ENCODE results near the gene RHO. TPM values are rescaled to one million over a fixed set of nuclear protein-coding genes. Genes with fewer than 3 reads are reported as not detected.
"Not testable (repeated sequence)": the region's sequence is repeated elsewhere in the genome, so short reads cannot be mapped to it uniquely, and the experiment has no call there.

The RHO gene
- polyA plus RNA-seq, 1 of the 3 experiments (the other 2 are of a cell fraction) = not detected

DNA sequence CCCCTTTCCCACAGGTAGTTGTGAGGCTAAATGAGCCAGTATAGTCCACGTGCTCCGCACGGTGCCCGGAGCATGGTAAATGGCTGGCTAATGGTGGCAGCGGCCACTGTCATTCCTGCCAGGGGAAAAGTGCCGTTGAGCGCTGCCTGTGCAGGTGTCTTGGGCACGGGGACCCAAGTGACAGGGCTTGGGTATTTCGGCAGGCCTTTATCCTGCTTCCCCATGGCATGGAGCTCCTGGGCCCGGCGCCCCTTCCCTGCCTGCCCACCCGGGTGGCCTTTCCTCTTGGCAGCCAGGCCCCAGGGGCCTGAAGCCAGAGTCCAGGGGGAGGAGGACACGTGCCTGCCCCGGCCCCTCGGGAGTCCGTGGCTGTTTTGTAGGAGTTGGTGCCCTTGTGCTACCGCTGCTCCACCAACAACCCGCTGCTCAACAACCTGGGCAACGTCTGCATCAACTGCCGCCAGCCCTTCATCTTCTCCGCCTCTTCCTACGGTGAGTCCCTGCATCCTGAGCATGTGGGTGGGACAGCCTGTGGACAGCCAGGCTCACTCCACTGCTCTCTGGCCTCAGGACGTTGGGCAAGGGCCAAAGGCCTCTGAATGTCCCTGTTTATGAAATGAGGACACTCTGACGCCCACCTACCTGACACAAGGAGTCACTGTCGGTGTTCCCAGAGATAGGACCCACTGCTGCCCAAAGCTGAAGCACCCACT lies 13.2 kb upstream of the RHO start:
- CTCF ChIA-PET = interaction anchor here (1.0 kb wide), 1 partner anchor 427 kb away, joined by 3 read pairs; no protein-coding TSS in a partner anchor
- DNase-seq; H3K27ac ChIP-seq (ENCODE audit: low read depth in 2 of 2, low read length in 1 of 2); H3K9me3 ChIP-seq; H3K79me2 ChIP-seq (ENCODE audit: insufficient read depth); H4K20me1 ChIP-seq (ENCODE audit: insufficient read depth); H3F3A ChIP-seq (replicated peaks; ENCODE audit: insufficient read depth); H3K4me1 ChIP-seq (ENCODE audit: control insufficient read depth in 1 of 2, insufficient read depth in 2 of 2, low read depth in 1 of 2, low read length in 1 of 2); H2AFZ ChIP-seq (ENCODE audit: low read depth); H3K9ac ChIP-seq; H3K36me3 ChIP-seq (replicated peaks in 1 of 2; ENCODE audit: control insufficient read depth in 1 of 2, insufficient read depth in 2 of 2, low read length in 1 of 2); H3K27me3 ChIP-seq (ENCODE audit: insufficient read depth); H3K4me3 ChIP-seq (ENCODE audit: low read depth in 2 of 2, low read length in 1 of 2); H3K4me2 ChIP-seq; H3K9me2 ChIP-seq; POLR2A ChIA-PET: not testable (repeated sequence)
- WGBS (ENCODE audit: low lambda C conversion rate) = 92% methylated on average over 17 of the region's 25 CpGs

DNA sequence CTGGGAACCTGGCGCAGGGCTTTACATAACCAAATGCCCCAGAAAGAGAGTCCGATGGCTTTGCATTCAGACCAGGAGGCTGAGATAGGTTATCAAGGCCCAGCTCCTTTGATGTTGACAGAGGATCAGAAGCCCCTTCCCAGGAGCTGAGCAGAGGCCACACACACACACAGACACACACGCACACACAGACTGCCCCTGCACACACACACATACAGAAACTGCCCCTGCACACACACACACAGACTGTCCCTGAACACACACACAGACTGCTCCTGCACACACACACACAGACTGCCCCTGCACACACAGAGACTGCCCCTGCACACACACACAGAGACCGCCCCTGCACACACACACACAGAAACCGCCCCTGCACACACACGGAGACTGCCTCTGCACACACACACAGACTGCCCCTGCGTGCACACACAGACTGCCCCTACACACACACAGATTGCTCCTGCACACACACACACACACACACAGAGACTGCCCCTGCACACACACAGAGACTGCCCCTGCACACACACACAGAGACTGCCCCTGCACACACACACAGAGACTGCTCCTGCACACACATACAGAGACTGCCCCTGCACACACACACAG lies 12.5 kb upstream of the RHO start:
- WGBS (ENCODE audit: low lambda C conversion rate) = 93% methylated on average over 7 of the region's 7 CpGs
- DNase-seq; H3F3A ChIP-seq (replicated peaks; ENCODE audit: insufficient read depth); H3K9ac ChIP-seq; H3K27ac ChIP-seq (ENCODE audit: low read depth in 2 of 2, low read length in 1 of 2); H3K79me2 ChIP-seq (ENCODE audit: insufficient read depth); H3K9me3 ChIP-seq; H3K4me3 ChIP-seq (ENCODE audit: low read depth in 2 of 2, low read length in 1 of 2); H3K4me2 ChIP-seq; H3K27me3 ChIP-seq (ENCODE audit: insufficient read depth); CTCF ChIA-PET; H3K36me3 ChIP-seq (replicated peaks in 1 of 2; ENCODE audit: control insufficient read depth in 1 of 2, insufficient read depth in 2 of 2, low read length in 1 of 2); H4K20me1 ChIP-seq (ENCODE audit: insufficient read depth); H2AFZ ChIP-seq (ENCODE audit: low read depth); POLR2A ChIA-PET; H3K9me2 ChIP-seq: not testable (repeated sequence)
- H3K4me1 ChIP-seq (ENCODE audit: control insufficient read depth in 1 of 2, insufficient read depth in 2 of 2, low read depth in 1 of 2, low read length in 1 of 2) = peaks cover 0 to 11% of the 10 kb centered on the region in 2 experiments; a peak in 2 of 4 replicates

DNA sequence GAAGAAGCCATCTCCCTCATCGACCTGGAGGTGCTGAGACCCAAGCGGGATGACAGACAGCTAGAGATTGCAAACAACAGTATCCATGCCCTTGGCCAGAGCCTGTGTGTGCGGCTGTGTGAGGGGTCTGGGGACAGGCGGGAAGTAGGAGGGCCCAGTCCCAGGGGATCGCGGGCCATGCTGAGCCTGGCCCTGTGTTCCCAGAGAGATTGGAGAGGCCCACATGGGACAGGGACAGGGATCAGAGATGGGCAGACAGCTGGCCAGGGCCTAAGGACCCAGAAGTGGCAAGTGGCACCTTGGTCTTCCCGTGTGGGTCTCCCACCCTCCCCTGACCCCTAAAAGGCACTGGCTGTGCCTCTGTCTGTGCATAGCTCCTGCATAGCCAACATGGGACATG lies 10.9 kb upstream of the RHO start:
- TF ChIP-seq, protein P1, sequence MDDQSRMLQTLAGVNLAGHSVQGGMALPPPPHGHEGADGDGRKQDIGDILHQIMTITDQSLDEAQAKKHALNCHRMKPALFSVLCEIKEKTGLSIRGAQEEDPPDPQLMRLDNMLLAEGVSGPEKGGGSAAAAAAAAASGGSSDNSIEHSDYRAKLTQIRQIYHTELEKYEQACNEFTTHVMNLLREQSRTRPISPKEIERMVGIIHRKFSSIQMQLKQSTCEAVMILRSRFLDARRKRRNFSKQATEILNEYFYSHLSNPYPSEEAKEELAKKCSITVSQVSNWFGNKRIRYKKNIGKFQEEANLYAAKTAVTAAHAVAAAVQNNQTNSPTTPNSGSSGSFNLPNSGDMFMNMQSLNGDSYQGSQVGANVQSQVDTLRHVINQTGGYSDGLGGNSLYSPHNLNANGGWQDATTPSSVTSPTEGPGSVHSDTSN (IDR thresholded peaks at IDR 0.05) = no peak
- WGBS (ENCODE audit: low lambda C conversion rate) = 85% methylated on average over 6 of the region's 7 CpGs

More for the DNA sequence above, 10.9 kb upstream of the RHO start:
- Histone ChIP-seq H2AFZ (ENCODE audit: low read depth) (no peak overlapping the region), H3K36me3 (replicated peaks in 1 of 2; ENCODE audit: control insufficient read depth in 1 of 2, insufficient read depth in 2 of 2, low read length in 1 of 2) (no peaks in the 10 kb centered on the region), H3K9me3 (no peaks in the 10 kb centered on the region), H3K9ac (no peak overlapping the region), H3F3A (replicated peaks; ENCODE audit: insufficient read depth) (no peaks in the 10 kb centered on the region), H3K4me3 (ENCODE audit: low read depth in 2 of 2, low read length in 1 of 2) (no peak overlapping the region), H3K4me1 (ENCODE audit: control insufficient read depth in 1 of 2, insufficient read depth in 2 of 2, low read depth in 1 of 2, low read length in 1 of 2) (peaks cover 0 to 15% of the 10 kb centered on the region in 2 experiments; a peak in 2 of 4 replicates), H4K20me1 (ENCODE audit: insufficient read depth) (no peaks in the 10 kb centered on the region), H3K27ac (ENCODE audit: low read depth in 2 of 2, low read length in 1 of 2) (no peak overlapping the region), H3K79me2 (ENCODE audit: insufficient read depth) (no peaks in the 10 kb centered on the region), H3K4me2 (no peak overlapping the region), H3K9me2 (no peaks in the 10 kb centered on the region), H3K27me3 (ENCODE audit: insufficient read depth) (no peaks in the 10 kb centered on the region)
- DNase-seq = peak; percentile 23
- ChIA-PET POLR2A (interaction anchor here (1.1 kb wide), 1 partner anchor 11 kb away, joined by 3 read pairs; no protein-coding TSS in a partner anchor), CTCF (no interaction called here)
